SK-N-MC (cell line): Measurements from ENCODE around the gene RUSF1.

ENCODE experiments used
- DNase-seq: peaks from one replicate; pipeline ENCODE4 v3.0.0-alpha.2; 2011; ENCODE audit warnings: low read depth, low spot score
- H3K27ac ChIP-seq: fragments of 200-600 bp; sonication (generic); 2 replicates; pipeline ENCODE4 v1.5.1; 2016; ENCODE audit warnings: mixed run types
- H3K36me3 ChIP-seq: fragments of 200-600 bp; sonication (generic); 2 replicates; pipeline ENCODE4 v1.6.1; 2017; ENCODE audit warnings: antibody characterized with exemption, low read length, mixed read lengths; ENCODE audit not compliant: insufficient read depth
- H3K4me3 ChIP-seq: fragments of 200-600 bp; sonication (generic); 2 replicates; pipeline ENCODE4 v1.5.1; 2016
- H3K9ac ChIP-seq: fragments of 200-600 bp; sonication (generic); 2 replicates; pipeline ENCODE4 v1.8.0; 2017; ENCODE audit warnings: mixed run types, mixed read lengths; ENCODE audit not compliant: insufficient read length
- H3K9me3 ChIP-seq: fragments of 200-600 bp; sonication (generic); 2 replicates; pipeline ENCODE4 v1.6.1; 2017; ENCODE audit warnings: low read depth, mild to moderate bottlenecking, antibody characterized with exemption, low read length, moderate library complexity, mixed read lengths
- EZH2 ChIP-seq: fragments of 200-600 bp; sonication (generic); IDR thresholded peaks from one replicate; pipeline ENCODE4 v1.6.1; 2017; ENCODE audit warnings: antibody characterized with exemption
- FOXP2 ChIP-seq: optimal IDR thresholded peaks from 2 replicates; pipeline ENCODE3; 2011; ENCODE audit warnings: mild to moderate bottlenecking, moderate library complexity; ENCODE audit not compliant: insufficient read depth; ENCODE audit errors: extremely low read length, control extremely low read depth
- POLR2AphosphoS5 ChIP-seq: IDR thresholded peaks from 2 replicates; pipeline ENCODE4 v1.6.1; 2012; ENCODE audit warnings: mild to moderate bottlenecking, low read depth, low read length, borderline replicate concordance

Gene RUSF1

DNA sequence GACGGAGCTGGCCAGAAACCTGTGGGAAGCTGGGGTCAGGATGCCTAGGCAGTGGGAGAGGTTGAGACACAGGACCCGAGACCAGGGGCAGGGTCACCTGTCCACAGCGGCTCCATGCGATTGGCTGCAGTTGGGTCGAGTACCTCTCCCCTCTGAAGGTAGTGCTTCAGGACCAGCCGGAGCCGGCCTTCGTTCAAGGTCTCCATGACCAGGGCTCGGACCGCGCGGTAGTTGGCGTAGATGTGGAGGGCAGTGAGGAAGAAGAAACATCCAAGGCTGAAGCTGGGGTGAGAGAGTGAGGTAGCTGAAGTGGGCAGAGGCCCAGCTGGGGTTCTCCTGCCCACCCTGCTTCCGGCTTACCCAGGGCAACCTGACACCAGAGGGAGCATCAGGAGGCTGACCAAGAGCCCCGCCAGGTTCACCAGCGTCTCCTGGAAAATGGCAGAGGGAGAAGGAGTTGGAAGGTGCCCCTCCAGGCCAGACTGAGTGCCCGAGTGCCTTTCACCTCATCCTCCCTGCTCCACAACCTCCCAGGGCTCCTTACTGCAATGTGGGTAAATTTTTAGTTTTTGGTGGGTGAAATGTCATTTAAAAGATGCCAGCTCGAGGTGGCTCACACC is 14.6 kb downstream of the RUSF1 start:
- Histone ChIP-seq H3K9me3 (no peaks in the 10 kb centered on the region), H3K4me3 (no peak overlapping the region), H3K9ac (no peak overlapping the region), H3K27ac (no peak overlapping the region), H3K36me3 (peaks cover 4% of the 10 kb centered on the region; the same call in 1 of the 2 replicates)
- TF ChIP-seq EZH2: no peak
- TF ChIP-seq POLR2AphosphoS5: no peak
- TF ChIP-seq FOXP2: no peak
- no peak for DNase-seq

DNA sequence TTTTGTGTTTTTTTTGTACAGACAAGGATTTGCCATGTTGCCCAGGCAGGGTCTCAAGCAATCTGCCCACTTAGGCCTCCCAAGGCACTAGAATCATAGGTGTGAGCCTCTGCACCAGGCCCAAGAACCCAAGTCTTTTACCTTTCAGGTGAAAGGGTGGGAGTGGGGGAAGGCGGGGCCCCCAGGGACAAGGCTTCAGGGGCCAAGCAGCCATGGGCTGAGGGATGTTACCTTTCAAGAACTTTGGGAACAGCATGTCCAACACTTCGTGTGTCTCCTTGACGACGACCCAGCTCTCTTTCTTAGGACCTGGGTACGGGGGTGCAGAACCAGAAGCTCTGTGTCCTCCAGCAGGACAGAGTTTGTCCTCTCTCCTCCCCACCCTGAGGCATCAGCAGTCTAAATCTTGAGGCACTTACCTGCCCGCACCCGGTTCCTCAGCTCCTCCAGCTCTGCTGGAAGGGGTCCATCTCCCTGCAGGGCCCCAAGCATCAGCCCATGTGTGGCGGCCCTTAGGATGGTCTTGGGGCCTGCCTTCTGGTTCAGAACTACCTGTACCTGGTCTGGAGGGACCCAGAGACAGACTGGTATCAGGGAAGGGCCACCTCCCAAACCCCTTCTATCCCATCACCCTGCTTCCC is 16.3 kb downstream of the RUSF1 start:
- Histone ChIP-seq H3K9ac (no peak overlapping the region), H3K4me3 (no peak overlapping the region), H3K36me3 (peaks cover 4% of the 10 kb centered on the region; the same call in 1 of the 2 replicates), H3K9me3 (no peaks in the 10 kb centered on the region), H3K27ac (no peak overlapping the region)
- TF ChIP-seq EZH2 (no peak), POLR2AphosphoS5 (no peak), FOXP2 (no peak)
- no peak for DNase-seq

DNA sequence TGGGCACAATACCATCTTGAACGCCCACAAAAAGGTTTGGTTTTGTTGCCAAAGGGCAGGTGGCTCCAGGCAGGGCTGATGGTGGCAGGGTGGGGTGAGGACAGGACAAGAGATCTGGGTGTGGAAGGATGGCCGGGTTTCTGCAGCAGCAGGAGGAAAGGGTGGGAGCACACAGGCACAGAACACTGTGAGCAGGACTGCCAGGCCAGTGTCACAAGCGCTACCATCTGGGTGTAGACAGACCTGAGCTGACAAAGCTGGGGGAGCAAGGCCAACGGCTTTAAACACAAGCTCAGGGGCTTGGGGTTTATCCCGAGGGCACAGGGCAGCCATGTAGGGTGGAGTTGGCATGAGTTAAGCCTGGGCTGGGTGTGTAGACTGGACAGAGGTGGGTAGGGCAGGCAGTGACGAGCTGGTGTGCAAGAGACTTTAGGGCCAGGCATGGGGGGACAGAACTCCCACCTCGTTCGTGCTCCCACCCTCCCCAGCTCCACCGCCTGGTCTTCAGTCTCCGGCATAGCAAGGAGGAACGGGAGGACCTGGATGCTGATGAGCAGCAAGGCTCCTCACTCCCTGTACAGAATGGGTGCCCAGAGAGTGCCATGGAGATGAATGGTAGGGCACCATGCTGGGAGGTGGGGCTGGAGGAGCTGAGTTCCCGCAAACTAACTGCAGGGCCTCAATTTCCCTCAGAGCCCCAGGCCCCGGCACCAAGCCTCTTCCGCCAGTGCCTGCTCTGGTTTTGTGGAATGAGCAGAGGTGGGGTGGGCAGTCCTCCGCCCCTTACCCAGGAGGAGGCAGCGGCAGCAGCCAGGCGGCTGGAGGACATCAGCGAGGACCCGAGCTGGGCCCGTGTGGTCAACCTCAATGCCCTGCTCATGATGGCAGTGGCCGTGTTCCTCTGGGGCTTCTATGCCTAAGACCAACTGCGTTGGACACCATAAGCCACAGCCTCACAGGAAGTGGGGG is 18.3 kb downstream of the RUSF1 start:
- H3K27ac ChIP-seq: no peak overlapping the region
- DNase-seq: no peak
- H3K9ac ChIP-seq: no peak overlapping the region
- TF ChIP-seq EZH2: no peak
- H3K36me3 ChIP-seq: peaks cover 4% of the 10 kb centered on the region; the same call in 1 of the 2 replicates
- no peaks in the 10 kb centered on the region for H3K9me3 ChIP-seq
- H3K4me3 ChIP-seq: no peak overlapping the region

DNA sequence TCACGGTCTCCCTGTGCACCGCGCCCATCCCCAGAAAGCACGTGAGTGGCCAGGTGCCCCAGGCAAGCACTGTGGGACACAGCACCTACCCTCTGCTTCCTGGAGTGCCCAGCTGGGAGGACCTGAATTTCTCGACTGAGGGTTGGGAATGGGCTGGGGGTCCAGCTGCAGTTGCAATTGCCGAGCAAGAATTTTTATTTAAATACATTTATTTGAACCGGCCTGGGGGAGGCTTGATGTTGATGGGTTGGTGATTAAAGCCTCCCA is 19.0 kb downstream of the RUSF1 start:
- TF ChIP-seq POLR2AphosphoS5: no peak
- no peak for TF ChIP-seq FOXP2
- TF ChIP-seq EZH2: no peak

DNA sequence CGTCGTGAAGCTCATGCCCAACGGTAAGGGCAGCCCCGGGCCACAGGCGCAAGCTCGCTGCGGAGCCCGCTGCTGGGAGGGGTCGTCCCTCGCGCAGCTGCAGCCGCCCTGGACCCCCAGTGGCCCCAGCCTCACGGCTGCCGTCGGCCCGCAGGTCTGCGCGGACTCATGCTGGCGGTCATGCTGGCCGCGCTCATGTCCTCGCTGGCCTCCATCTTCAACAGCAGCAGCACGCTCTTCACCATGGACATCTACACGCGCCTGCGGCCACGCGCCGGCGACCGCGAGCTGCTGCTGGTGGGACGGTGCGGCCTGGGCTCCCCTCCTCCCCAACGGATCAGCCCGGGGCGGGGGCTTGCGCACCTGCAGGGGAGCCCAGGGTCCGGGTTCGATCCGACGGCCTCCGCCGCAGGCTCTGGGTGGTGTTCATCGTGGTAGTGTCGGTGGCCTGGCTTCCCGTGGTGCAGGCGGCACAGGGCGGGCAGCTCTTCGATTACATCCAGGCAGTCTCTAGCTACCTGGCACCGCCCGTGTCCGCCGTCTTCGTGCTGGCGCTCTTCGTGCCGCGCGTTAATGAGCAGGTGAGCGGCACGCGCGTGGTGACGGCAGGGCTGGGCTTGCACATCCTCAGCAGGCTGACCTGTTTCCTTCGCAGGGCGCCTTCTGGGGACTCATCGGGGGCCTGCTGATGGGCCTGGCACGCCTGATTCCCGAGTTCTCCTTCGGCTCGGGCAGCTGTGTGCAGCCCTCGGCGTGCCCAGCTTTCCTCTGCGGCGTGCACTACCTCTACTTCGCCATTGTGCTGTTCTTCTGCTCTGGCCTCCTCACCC is 19.5 kb downstream of the RUSF1 start:
- Histone ChIP-seq H3K36me3 (peaks cover 4% of the 10 kb centered on the region; the same call in 1 of the 2 replicates), H3K27ac (no peak overlapping the region), H3K4me3 (no peak overlapping the region; the same call in 1 of the 2 replicates), H3K9ac (no peak overlapping the region), H3K9me3 (no peaks in the 10 kb centered on the region)
- DNase-seq: no peak
- TF ChIP-seq POLR2AphosphoS5 (peak; percentile 40), EZH2 (no peak)

More for the DNA sequence above, 19.0 kb downstream of the RUSF1 start:
- H3K36me3 ChIP-seq: peaks cover 4% of the 10 kb centered on the region; the same call in 1 of the 2 replicates
- no peak overlapping the region for H3K4me3 ChIP-seq
- DNase-seq: no peak
- H3K27ac ChIP-seq: no peak overlapping the region
- H3K9me3 ChIP-seq: no peaks in the 10 kb centered on the region
- no peak overlapping the region for H3K9ac ChIP-seq

DNA sequence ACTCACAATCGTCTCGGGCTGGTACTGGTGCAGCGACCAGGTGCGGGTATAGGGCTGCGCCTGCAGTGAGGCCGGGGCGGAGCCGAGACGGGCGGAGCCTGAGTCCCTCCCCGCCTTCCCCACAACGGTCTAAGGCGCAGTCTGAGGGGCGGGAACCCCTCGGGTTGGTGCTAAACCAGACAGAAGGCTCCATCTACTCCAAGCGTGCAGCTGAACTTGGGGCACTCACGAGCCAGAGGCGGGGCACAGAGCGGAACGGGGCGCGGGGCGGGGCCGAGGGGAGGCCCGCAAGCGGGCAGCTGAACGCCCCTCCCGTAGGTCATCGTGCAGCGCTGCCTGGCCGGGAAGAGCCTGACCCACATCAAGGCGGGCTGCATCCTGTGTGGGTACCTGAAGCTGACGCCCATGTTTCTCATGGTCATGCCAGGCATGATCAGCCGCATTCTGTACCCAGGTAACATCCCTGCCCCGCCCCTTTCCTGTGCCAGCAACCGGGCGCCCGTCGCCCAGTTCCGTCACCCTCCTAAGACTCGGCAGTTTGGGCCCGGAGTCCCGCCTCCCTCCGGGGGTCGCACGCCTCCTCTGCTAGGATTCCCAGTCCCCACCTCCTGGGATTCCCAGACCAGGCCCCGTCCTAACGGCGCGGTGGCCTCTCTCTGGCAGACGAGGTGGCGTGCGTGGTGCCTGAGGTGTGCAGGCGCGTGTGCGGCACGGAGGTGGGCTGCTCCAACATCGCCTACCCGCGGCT is 20.3 kb downstream of the RUSF1 start:
- H3K9ac ChIP-seq: peak overlapping the region; percentile 20

DNA sequence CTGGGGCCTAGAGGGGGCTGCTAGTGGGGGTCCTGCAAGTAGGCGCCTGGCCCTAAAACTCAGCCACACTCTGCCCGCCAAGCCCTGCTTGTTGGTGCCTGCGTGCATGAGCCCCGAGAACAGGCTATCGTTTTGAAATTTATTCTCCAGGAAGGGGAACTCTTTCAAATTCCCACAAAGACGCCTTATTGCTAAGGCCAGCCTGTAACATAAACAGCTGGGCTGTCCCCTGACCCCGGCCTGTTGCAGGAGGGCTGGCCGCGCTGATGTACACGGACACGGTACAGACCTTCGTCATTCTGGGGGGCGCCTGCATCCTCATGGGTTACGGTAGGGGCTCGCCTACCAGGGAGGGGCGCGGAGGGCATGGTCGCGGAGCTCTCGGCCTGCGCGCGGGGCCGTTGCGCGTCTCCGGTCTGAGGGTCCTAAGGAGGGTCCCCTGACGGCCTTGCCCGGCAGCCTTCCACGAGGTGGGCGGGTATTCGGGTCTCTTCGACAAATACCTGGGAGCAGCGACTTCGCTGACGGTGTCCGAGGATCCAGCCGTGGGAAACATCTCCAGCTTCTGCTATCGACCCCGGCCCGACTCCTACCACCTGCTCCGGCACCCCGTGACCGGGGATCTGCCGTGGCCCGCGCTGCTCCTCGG is 21.0 kb downstream of the RUSF1 start:
- H3K4me3 ChIP-seq: peak overlapping the region; percentile 77
- no peak overlapping the region for H3K9ac ChIP-seq
- DNase-seq: no peak
- TF ChIP-seq POLR2AphosphoS5 (no peak), FOXP2 (no peak), EZH2 (no peak)
- H3K36me3 ChIP-seq: no peaks in the 10 kb centered on the region; the same call in 1 of the 2 replicates
- no peaks in the 10 kb centered on the region for H3K9me3 ChIP-seq
- H3K27ac ChIP-seq: no peak overlapping the region

More for the DNA sequence above, 20.3 kb downstream of the RUSF1 start:
- TF ChIP-seq FOXP2: no peak
- TF ChIP-seq EZH2: no peak
- no peak for TF ChIP-seq POLR2AphosphoS5
- peak overlapping the region; percentile 77 for H3K4me3 ChIP-seq
- no peaks in the 10 kb centered on the region for H3K9me3 ChIP-seq
- H3K27ac ChIP-seq: no peak overlapping the region
- DNase-seq: no peak
- peaks cover under 1% of the 10 kb centered on the region; the same call in 1 of the 2 replicates for H3K36me3 ChIP-seq
